ENCODE data around the gene IGSF9. TPM values are rescaled to one million over a fixed set of nuclear protein-coding genes. Genes with fewer than 3 reads are reported as not detected.

Gene IGSF9
- total RNA-seq, 1 donor from 2014 or later: 24.5 TPM

DNA sequence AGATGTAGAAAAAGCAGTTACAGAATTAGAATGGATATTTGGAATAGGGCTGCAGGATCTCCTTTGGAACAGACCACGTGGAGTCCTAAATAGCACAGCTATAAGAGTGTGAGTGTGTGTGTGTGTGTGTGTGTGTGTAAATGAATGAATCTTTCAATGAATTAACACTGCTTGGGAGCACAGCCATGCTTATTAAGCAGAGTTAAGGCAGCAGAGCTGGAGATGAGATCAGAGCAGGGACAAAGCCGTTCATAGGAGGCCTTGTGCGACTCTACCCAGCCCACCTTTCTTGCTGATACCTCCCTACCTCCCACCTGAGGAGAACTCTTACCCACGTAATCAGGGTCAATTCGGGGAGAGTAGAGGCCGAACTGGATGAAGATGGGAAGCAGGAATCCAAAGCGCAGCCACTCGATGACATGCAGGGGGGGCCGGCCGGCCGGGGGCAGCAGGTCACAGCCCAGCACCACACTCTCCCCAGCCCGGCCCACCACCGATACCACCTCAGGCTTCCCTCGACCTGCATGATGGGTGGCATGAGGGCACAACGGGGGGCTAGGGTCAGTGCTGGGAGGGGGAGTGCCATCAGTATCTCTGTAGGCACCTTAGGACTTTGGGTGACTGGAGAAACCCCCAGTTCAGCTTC is 2.7 kb downstream of the IGSF9 start:
- peaks cover 17% of the 10 kb centered on the region for H3K27me3 Mint-ChIP-seq (ENCODE audit: low read depth)
- H3K4me3 Mint-ChIP-seq: peak overlapping the region; percentile 74
- peaks cover 57% of the 10 kb centered on the region for H3K4me1 Mint-ChIP-seq
- TF ChIP-seq, protein P1, sequence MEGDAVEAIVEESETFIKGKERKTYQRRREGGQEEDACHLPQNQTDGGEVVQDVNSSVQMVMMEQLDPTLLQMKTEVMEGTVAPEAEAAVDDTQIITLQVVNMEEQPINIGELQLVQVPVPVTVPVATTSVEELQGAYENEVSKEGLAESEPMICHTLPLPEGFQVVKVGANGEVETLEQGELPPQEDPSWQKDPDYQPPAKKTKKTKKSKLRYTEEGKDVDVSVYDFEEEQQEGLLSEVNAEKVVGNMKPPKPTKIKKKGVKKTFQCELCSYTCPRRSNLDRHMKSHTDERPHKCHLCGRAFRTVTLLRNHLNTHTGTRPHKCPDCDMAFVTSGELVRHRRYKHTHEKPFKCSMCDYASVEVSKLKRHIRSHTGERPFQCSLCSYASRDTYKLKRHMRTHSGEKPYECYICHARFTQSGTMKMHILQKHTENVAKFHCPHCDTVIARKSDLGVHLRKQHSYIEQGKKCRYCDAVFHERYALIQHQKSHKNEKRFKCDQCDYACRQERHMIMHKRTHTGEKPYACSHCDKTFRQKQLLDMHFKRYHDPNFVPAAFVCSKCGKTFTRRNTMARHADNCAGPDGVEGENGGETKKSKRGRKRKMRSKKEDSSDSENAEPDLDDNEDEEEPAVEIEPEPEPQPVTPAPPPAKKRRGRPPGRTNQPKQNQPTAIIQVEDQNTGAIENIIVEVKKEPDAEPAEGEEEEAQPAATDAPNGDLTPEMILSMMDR (conservative IDR thresholded peaks at IDR 0.05): no peak
- no peak for DNase-seq (ENCODE audit: low read depth, low spot score)
- peaks cover 2% of the 10 kb centered on the region for H3K36me3 Mint-ChIP-seq (ENCODE audit: low read depth)
- H3K9me3 Mint-ChIP-seq: no peaks in the 10 kb centered on the region
- no peak overlapping the region for H3K27ac Mint-ChIP-seq (ENCODE audit: unreplicated experiment)

DNA sequence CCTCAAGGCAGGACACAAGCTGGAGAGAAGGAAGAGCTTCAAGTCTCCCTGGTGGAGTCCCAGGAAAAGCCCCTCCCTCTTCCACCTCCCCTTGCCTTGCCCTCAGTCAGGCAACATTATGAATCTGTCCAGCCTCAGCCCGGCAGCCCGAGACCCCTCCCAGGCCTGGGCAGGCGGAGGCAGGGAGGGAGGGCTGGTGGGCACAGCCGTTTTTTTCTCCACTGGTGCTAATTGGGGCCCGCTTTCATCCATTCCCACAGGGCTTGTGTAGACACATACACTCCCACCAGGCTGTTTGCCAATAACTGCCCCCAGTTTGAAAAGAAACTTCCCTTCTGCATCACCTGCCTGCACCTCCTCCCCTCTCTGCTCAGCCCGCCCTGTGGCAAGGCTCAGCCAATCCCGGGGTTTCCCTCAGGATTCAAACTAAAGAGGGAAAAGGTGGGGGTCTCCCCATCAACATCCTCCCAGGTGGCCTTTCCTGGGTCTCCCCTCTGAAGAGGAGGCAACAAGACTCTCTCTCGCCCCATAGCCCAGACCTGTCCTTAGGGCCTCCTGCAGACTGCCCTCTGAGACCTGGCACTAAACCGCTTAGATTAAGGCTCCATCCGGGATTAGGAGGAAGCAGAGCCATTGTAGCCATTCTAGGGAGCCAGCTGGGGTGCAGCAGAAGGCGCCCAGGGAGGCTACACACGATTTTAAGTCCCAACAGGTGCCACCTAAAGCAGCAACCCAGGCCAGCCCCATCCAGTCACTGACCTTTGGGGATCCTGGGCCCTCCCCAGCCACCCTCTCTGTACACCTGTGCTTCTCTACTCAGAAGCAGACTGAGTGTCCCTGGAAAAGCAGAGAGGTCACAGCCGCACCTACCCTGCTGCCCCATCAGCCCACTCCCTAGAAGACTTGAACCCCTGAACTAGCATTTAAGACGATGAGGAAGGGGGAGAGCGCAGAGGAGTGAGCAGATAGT is 3.5 kb downstream of the IGSF9 start:
- TF ChIP-seq, protein P1 (conservative IDR thresholded peaks at IDR 0.05): no peak
- Mint-ChIP-seq H3K27ac (ENCODE audit: unreplicated experiment) (peak overlapping the region; percentile 83), H3K27me3 (ENCODE audit: low read depth) (peaks cover 12% of the 10 kb centered on the region), H3K36me3 (ENCODE audit: low read depth) (peaks cover 2% of the 10 kb centered on the region), H3K9me3 (no peaks in the 10 kb centered on the region), H3K4me3 (peak overlapping the region; percentile 74), H3K4me1 (peaks cover 57% of the 10 kb centered on the region)
- no peak for DNase-seq (ENCODE audit: low read depth, low spot score)

DNA sequence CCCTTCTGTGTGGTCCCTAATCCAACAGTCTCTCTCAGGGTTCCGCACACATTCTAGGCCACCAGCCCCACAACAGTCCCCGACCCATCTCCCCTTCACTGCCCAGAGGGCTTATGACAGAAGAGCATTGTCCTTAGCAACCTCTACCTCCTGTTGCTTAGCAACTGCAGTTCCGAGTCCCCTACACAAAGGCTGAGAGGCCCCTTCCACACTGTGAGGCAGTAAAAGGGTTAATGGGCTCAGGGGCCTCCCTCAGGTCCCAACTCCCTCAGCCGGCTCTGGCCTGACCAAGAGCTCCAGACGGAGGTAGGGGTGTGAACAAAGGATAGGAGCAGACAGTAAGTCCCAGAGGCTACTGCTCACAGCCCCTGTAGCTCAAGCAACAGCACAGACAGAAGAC is 4.3 kb downstream of the IGSF9 start:
- DNase-seq (ENCODE audit: low read depth, low spot score): no peak
- H3K36me3 Mint-ChIP-seq (ENCODE audit: low read depth): peaks cover 2% of the 10 kb centered on the region
- H3K4me3 Mint-ChIP-seq: peak overlapping the region; percentile 61
- no peaks in the 10 kb centered on the region for H3K9me3 Mint-ChIP-seq
- TF ChIP-seq, protein P1 (conservative IDR thresholded peaks at IDR 0.05): no peak
- peaks cover 7% of the 10 kb centered on the region for H3K27me3 Mint-ChIP-seq (ENCODE audit: low read depth)
- H3K4me1 Mint-ChIP-seq: peaks cover 59% of the 10 kb centered on the region
- H3K27ac Mint-ChIP-seq (ENCODE audit: unreplicated experiment): peak overlapping the region; percentile 12

DNA sequence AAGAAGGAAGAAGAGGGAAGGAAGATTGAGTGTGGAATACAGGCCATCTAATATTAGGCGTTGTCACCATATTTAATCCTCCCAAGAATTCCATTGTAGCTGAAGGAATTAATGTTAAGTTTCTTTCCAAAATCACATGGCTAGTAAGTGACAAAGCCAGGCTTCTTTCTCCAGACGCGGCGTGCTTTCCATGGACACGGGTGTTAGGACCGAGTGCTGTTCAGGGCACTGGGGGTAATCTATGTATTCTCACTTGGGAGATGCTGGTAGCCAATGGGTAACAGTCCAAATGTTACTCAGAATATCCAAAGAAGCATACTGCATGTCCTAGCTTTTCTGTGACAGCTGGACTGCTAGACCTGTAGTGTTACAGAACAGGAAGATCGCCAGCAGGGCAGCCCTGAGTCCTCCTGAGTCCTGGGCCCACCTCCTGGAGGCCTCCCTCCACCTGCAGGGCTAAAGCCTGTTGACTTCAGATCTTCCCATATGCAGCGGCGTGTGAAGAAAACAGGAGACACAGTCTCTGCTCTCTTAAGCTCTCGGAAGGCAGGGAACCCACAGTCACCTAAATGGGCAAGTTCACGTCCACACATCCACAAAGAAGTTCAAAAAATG is 5.3 kb downstream of the IGSF9 start:
- H3K4me1 Mint-ChIP-seq: peaks cover 51% of the 10 kb centered on the region
- peak overlapping the region; percentile 4 for H3K4me3 Mint-ChIP-seq
- peaks cover 2% of the 10 kb centered on the region for H3K36me3 Mint-ChIP-seq (ENCODE audit: low read depth)
- H3K9me3 Mint-ChIP-seq: no peaks in the 10 kb centered on the region
- H3K27ac Mint-ChIP-seq (ENCODE audit: unreplicated experiment): no peak overlapping the region
- peaks cover 5% of the 10 kb centered on the region for H3K27me3 Mint-ChIP-seq (ENCODE audit: low read depth)
- DNase-seq (ENCODE audit: low read depth, low spot score): no peak
- TF ChIP-seq, protein P1 (conservative IDR thresholded peaks at IDR 0.05): no peak

DNA sequence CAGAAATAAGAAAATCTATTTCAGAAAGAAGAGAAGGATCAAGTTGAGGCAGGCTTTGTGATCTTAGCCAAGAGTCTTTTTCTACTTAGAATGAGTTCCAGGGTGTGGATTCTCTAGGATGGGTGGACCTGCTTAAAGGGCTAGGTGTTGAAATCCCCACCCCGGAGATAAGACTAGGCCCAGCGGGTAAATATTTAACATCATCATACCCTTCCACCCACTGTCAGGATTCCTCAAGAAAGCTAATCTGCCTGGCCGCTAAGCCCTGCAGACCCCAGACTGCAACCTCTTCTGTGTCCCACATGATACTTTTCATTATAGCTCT is 5.8 kb downstream of the IGSF9 start:
- Mint-ChIP-seq H3K9me3 (no peaks in the 10 kb centered on the region), H3K36me3 (ENCODE audit: low read depth) (peaks cover 2% of the 10 kb centered on the region), H3K27ac (ENCODE audit: unreplicated experiment) (peak overlapping the region; percentile 58), H3K4me3 (no peak overlapping the region), H3K4me1 (peaks cover 47% of the 10 kb centered on the region), H3K27me3 (ENCODE audit: low read depth) (peaks cover 1% of the 10 kb centered on the region)
- no peak for DNase-seq (ENCODE audit: low read depth, low spot score)
- TF ChIP-seq, protein P1 (conservative IDR thresholded peaks at IDR 0.05): no peak
